ENCODE results near the gene RASSF8.
A peak's percentile ranks its signal among the peaks of the same experiment; 100 is the strongest.

Gene RASSF8

GRCh38 chr12:25958428-25959070 is at the start of gene RASSF8:
Gene RASSF8, plus strand, starts transcription at chr12:25958682. Its CDS starts 96,662 bp downstream, at chr12:26055344.
- TF ChIP-seq YY1 (IDR thresholded peaks at IDR 0.05; ENCODE audit: insufficient read depth, insufficient read length) (no peak), ZNF274 (IDR thresholded peaks at IDR 0.05; ENCODE audit: low read depth, low read length) (no peak), SUZ12 (IDR thresholded peaks at IDR 0.05; ENCODE audit: extremely low read depth, insufficient read depth, insufficient read length) (no peak)
- Histone ChIP-seq H3K9ac (ENCODE audit: insufficient read length, low read depth) (peak within 1 kb of the TSS; percentile 93), H3K27me3 (ENCODE audit: insufficient read depth, insufficient read length) (no peaks in the 10 kb centered on the region), H3K4me3 (ENCODE audit: insufficient read length, low read depth) (peak within 1 kb of the TSS; percentile 89), H3K9me3 (ENCODE audit: insufficient read depth, low read length) (peaks cover 13% of the 10 kb centered on the region), H3K4me1 (ENCODE audit: insufficient read depth, insufficient read length) (peaks cover 3% of the 10 kb centered on the region), H3K36me3 (ENCODE audit: insufficient read depth, insufficient read length, low read length) (peaks cover 24% of the 10 kb centered on the region)
- peak; percentile 89 for DNase-seq (ENCODE audit: low read depth, low spot score)

GRCh38 chr12:25914551-25914950 is 43.9 kb upstream of the RASSF8 start:
- no peak overlapping the region for H3K9ac ChIP-seq (ENCODE audit: insufficient read length, low read depth)
- no peaks in the 10 kb centered on the region for H3K36me3 ChIP-seq (ENCODE audit: insufficient read depth, insufficient read length, low read length)
- no peaks in the 10 kb centered on the region for H3K27me3 ChIP-seq (ENCODE audit: insufficient read depth, insufficient read length)
- no peak for DNase-seq (ENCODE audit: low read depth, low spot score)
- no peaks in the 10 kb centered on the region for H3K4me1 ChIP-seq (ENCODE audit: insufficient read depth, insufficient read length)
- H3K9me3 ChIP-seq (ENCODE audit: insufficient read depth, low read length) = no peaks in the 10 kb centered on the region
- H3K4me3 ChIP-seq (ENCODE audit: insufficient read length, low read depth) = no peak overlapping the region
- TF ChIP-seq YY1 (IDR thresholded peaks at IDR 0.05; ENCODE audit: insufficient read depth, insufficient read length) (no peak), ZNF274 (IDR thresholded peaks at IDR 0.05; ENCODE audit: low read depth, low read length) (no peak), SUZ12 (IDR thresholded peaks at IDR 0.05; ENCODE audit: extremely low read depth, insufficient read depth, insufficient read length) (no peak)

- TF ChIP-seq SUZ12 (IDR thresholded peaks at IDR 0.05; ENCODE audit: extremely low read depth, insufficient read depth, insufficient read length) = no peak
- TF ChIP-seq YY1 (IDR thresholded peaks at IDR 0.05; ENCODE audit: insufficient read depth, insufficient read length) = no peak
- no peak for TF ChIP-seq ZNF274 (IDR thresholded peaks at IDR 0.05; ENCODE audit: low read depth, low read length)
- no peak for DNase-seq (ENCODE audit: low read depth, low spot score)
- Histone ChIP-seq H3K4me3 (ENCODE audit: insufficient read length, low read depth) (no peak overlapping the region), H3K9me3 (ENCODE audit: insufficient read depth, low read length) (no peaks in the 10 kb centered on the region), H3K9ac (ENCODE audit: insufficient read length, low read depth) (no peak overlapping the region), H3K36me3 (ENCODE audit: insufficient read depth, insufficient read length, low read length) (no peaks in the 10 kb centered on the region), H3K27me3 (ENCODE audit: insufficient read depth, insufficient read length) (no peaks in the 10 kb centered on the region), H3K4me1 (ENCODE audit: insufficient read depth, insufficient read length) (no peaks in the 10 kb centered on the region)
Measured at GRCh38 chr12:25924491-25925001, 33.9 kb upstream of the RASSF8 start.

GRCh38 chr12:25925064-25925463 is 33.4 kb upstream of the RASSF8 start:
- TF ChIP-seq YY1 (IDR thresholded peaks at IDR 0.05; ENCODE audit: insufficient read depth, insufficient read length) = no peak
- no peak for TF ChIP-seq SUZ12 (IDR thresholded peaks at IDR 0.05; ENCODE audit: extremely low read depth, insufficient read depth, insufficient read length)
- TF ChIP-seq ZNF274 (IDR thresholded peaks at IDR 0.05; ENCODE audit: low read depth, low read length) = no peak
- no peaks in the 10 kb centered on the region for H3K36me3 ChIP-seq (ENCODE audit: insufficient read depth, insufficient read length, low read length)
- H3K9me3 ChIP-seq (ENCODE audit: insufficient read depth, low read length) = no peaks in the 10 kb centered on the region
- no peaks in the 10 kb centered on the region for H3K4me1 ChIP-seq (ENCODE audit: insufficient read depth, insufficient read length)
- DNase-seq (ENCODE audit: low read depth, low spot score) = no peak
- H3K9ac ChIP-seq (ENCODE audit: insufficient read length, low read depth) = no peak overlapping the region
- no peaks in the 10 kb centered on the region for H3K27me3 ChIP-seq (ENCODE audit: insufficient read depth, insufficient read length)
- no peak overlapping the region for H3K4me3 ChIP-seq (ENCODE audit: insufficient read length, low read depth)

GRCh38 chr12:25926536-25926935 is 31.9 kb upstream of the RASSF8 start:
- TF ChIP-seq YY1 (IDR thresholded peaks at IDR 0.05; ENCODE audit: insufficient read depth, insufficient read length) (no peak), SUZ12 (IDR thresholded peaks at IDR 0.05; ENCODE audit: extremely low read depth, insufficient read depth, insufficient read length) (no peak)
- no peaks in the 10 kb centered on the region for H3K9me3 ChIP-seq (ENCODE audit: insufficient read depth, low read length)
- no peaks in the 10 kb centered on the region for H3K36me3 ChIP-seq (ENCODE audit: insufficient read depth, insufficient read length, low read length)
- DNase-seq (ENCODE audit: low read depth, low spot score) = no peak
- H3K4me3 ChIP-seq (ENCODE audit: insufficient read length, low read depth) = no peak overlapping the region
- H3K27me3 ChIP-seq (ENCODE audit: insufficient read depth, insufficient read length) = no peaks in the 10 kb centered on the region
- no peak overlapping the region for H3K9ac ChIP-seq (ENCODE audit: insufficient read length, low read depth)
- H3K4me1 ChIP-seq (ENCODE audit: insufficient read depth, insufficient read length) = no peaks in the 10 kb centered on the region

- TF ChIP-seq YY1 (IDR thresholded peaks at IDR 0.05; ENCODE audit: insufficient read depth, insufficient read length) (no peak), SUZ12 (IDR thresholded peaks at IDR 0.05; ENCODE audit: extremely low read depth, insufficient read depth, insufficient read length) (no peak), ZNF274 (IDR thresholded peaks at IDR 0.05; ENCODE audit: low read depth, low read length) (no peak)
- H3K9me3 ChIP-seq (ENCODE audit: insufficient read depth, low read length) = no peaks in the 10 kb centered on the region
- no peak for DNase-seq (ENCODE audit: low read depth, low spot score)
- no peak overlapping the region for H3K9ac ChIP-seq (ENCODE audit: insufficient read length, low read depth)
- H3K4me3 ChIP-seq (ENCODE audit: insufficient read length, low read depth) = no peak overlapping the region
- H3K27me3 ChIP-seq (ENCODE audit: insufficient read depth, insufficient read length) = no peaks in the 10 kb centered on the region
- no peaks in the 10 kb centered on the region for H3K36me3 ChIP-seq (ENCODE audit: insufficient read depth, insufficient read length, low read length)
- no peaks in the 10 kb centered on the region for H3K4me1 ChIP-seq (ENCODE audit: insufficient read depth, insufficient read length)
Measured at GRCh38 chr12:25929142-25929541, 29.3 kb upstream of the RASSF8 start.

GRCh38 chr12:25932971-25933370 is 25.5 kb upstream of the RASSF8 start:
- Histone ChIP-seq H3K27me3 (ENCODE audit: insufficient read depth, insufficient read length) (no peaks in the 10 kb centered on the region), H3K9ac (ENCODE audit: insufficient read length, low read depth) (no peak overlapping the region), H3K4me3 (ENCODE audit: insufficient read length, low read depth) (no peak overlapping the region), H3K9me3 (ENCODE audit: insufficient read depth, low read length) (no peaks in the 10 kb centered on the region), H3K36me3 (ENCODE audit: insufficient read depth, insufficient read length, low read length) (no peaks in the 10 kb centered on the region), H3K4me1 (ENCODE audit: insufficient read depth, insufficient read length) (no peaks in the 10 kb centered on the region)
- no peak for TF ChIP-seq YY1 (IDR thresholded peaks at IDR 0.05; ENCODE audit: insufficient read depth, insufficient read length)
- TF ChIP-seq ZNF274 (IDR thresholded peaks at IDR 0.05; ENCODE audit: low read depth, low read length) = no peak
- TF ChIP-seq SUZ12 (IDR thresholded peaks at IDR 0.05; ENCODE audit: extremely low read depth, insufficient read depth, insufficient read length) = no peak
- no peak for DNase-seq (ENCODE audit: low read depth, low spot score)

All from NT2/D1 (cell line).